BJ (cell line): ENCODE measurements around the gene STS. TPM values are rescaled to one million over a fixed set of nuclear protein-coding genes. Genes with fewer than 3 reads are reported as not detected.

Source experiments
- CTCF ChIA-PET: fragments of 350-600 bp; formaldehyde crosslinking; extraction: SDS; loops from one replicate; lab custom pipeline; 2021; ENCODE audit warnings: antibody characterized with exemption, inconsistent platforms; lab: Yijun Ruan, JAX
- POLR2A ChIA-PET: fragments of 300-600 bp; sonication (Branson Sonifier 250); formaldehyde crosslinking; extraction: SDS; loops from one replicate; lab custom pipeline; 2021; ENCODE audit warnings: antibody characterized with exemption; lab: Charles Lee
- DNase-seq: peaks from one replicate; pipeline ENCODE4 v3.0.0-alpha.2; 2011; ENCODE audit warnings: low read depth
- H3K27me3 ChIP-seq: 2 replicates; pipeline ENCODE4 v1.6.0; 2011; ENCODE audit warnings: low read length; ENCODE audit not compliant: control insufficient read depth, insufficient read depth
- H3K36me3 ChIP-seq: 2 replicates; pipeline ENCODE4 v1.5.1; 2011; ENCODE audit warnings: low read length; ENCODE audit not compliant: control insufficient read depth, insufficient read depth
- H3K4me3 ChIP-seq: 2 replicates; pipeline ENCODE4 v1.5.1; 2011; ENCODE audit warnings: low read depth, mild to moderate bottlenecking, control low read depth, low read length
- polyA plus RNA-seq: library from polyadenylated mRNA; depleted of rRNA; stranded (reverse); fragments of >200 nt; gene quantifications from 2 replicates; pipeline ENCODE4 v1.2.3, GENCODE V29; 2011
- TF ChIP-seq, protein P1 (sequence below): IDR thresholded peaks from 2 replicates; pipeline ENCODE4 v1.5.1; 2011; ENCODE audit warnings: low read depth, mild to moderate bottlenecking, control low read depth, inconsistent platforms, low read length, moderate library complexity; ENCODE audit not compliant: insufficient read depth

The STS gene
- polyA plus RNA-seq, 1 experiment: 11.8 TPM

DNA sequence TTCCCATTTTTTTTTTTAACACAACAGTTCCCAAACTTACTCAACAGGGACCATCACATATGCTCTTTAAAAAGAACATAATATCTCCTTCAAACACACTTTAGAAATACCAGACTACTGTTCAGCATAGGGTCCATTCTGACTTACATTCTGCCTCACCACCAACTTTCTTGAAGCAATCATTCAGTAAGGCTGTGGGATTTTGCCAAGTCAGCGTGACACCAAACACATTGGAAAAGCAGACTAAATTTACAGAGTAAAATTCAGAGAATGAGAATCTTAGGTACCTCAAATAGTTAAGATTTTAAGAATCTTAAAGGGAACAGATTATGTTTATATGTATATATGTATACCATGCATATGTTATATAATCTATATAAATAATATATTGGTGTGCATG lies 7.7 kb downstream of the STS start:
- ChIA-PET CTCF (no interaction called here), POLR2A (no interaction called here)
- Histone ChIP-seq H3K4me3 (no peak overlapping the region), H3K36me3 (no peaks in the 10 kb centered on the region), H3K27me3 (no peaks in the 10 kb centered on the region)
- DNase-seq: no peak
- TF ChIP-seq, protein P1, sequence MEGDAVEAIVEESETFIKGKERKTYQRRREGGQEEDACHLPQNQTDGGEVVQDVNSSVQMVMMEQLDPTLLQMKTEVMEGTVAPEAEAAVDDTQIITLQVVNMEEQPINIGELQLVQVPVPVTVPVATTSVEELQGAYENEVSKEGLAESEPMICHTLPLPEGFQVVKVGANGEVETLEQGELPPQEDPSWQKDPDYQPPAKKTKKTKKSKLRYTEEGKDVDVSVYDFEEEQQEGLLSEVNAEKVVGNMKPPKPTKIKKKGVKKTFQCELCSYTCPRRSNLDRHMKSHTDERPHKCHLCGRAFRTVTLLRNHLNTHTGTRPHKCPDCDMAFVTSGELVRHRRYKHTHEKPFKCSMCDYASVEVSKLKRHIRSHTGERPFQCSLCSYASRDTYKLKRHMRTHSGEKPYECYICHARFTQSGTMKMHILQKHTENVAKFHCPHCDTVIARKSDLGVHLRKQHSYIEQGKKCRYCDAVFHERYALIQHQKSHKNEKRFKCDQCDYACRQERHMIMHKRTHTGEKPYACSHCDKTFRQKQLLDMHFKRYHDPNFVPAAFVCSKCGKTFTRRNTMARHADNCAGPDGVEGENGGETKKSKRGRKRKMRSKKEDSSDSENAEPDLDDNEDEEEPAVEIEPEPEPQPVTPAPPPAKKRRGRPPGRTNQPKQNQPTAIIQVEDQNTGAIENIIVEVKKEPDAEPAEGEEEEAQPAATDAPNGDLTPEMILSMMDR: no peak

DNA sequence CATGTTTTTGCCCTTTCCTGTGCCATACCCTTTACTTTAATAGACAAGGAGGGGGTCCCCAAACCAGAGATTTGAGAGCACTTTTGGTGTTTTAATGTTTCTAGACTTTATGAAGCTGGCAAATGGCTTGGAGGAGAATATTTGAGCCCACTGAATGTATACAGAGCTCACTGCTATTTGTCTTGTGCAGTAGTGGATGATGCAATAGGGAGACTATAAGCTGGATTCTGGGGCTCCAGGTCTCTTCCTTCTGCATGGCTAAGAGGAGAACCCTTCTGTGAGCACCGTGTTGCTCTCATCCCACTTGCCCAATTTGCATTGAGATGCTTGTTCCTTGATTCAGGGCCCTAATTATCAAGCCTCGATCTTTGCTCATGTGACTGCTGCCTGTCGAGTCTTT lies 9.4 kb downstream of the STS start:
- TF ChIP-seq, protein P1: no peak
- no peaks in the 10 kb centered on the region for H3K36me3 ChIP-seq
- CTCF ChIA-PET: no interaction called here
- no peak for DNase-seq
- H3K27me3 ChIP-seq: no peaks in the 10 kb centered on the region
- POLR2A ChIA-PET: no interaction called here
- H3K4me3 ChIP-seq: no peak overlapping the region

DNA sequence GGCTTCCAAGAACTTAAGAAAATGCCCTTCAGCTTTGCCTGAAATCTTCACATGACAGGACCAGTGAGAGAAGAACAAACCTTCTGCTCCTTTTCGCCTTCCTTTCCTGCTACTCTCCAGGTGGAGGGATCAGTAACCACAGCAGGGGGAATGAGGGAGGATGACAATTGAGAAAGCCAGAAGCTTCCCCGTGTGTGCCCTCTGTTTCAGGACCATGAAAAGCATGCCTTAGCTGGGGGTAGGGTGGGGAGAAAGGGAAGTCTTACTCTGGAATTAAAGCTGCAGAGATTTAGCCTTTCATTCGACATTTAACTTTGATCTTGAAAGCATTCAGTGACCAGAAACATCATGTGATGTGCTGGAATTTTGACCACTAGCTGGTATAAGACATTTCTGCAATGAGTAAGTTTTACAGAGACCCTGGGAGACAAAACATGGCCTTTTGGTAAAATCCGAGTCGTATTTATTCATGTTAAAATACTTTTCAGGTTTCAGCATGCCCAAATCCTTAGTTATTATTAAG lies 11.0 kb downstream of the STS start:
- no peak overlapping the region for H3K4me3 ChIP-seq
- ChIA-PET POLR2A (no interaction called here), CTCF (no interaction called here)
- no peaks in the 10 kb centered on the region for H3K27me3 ChIP-seq
- TF ChIP-seq, protein P1: no peak
- DNase-seq: no peak
- H3K36me3 ChIP-seq: no peaks in the 10 kb centered on the region

DNA sequence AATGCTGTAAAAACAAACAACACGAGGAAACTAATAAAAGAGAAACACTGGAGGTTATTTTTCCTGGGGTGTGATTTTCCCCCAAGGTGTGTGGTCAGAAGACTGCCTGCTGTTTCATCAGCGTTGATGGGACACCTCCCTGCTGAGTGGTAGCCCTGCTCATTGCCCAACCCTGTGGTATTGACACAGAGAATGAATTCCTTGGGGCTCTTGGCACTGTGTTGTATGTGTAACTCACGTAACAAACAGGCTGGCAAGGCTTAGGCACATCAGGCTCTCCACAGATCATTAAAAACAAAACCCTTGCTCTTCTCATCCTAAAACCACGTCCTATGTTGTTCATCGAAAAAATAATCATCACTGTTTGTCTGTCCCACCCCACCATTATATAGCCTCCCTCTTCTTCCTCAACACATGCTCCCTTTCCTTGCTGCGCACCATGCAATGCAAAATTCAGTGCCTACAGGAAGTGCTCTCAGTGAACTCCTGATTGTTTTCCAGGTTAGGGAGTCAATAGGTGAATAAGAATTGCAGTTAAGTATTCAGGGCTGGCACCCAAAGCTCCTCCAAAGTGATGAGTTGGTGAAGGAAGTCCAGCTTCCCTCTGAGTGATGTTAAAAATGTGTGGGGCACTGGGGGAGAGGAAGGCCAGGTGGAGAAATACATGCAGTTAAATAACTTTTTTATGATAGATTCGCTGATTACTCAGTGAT lies 11.8 kb downstream of the STS start:
- Histone ChIP-seq H3K27me3 (no peaks in the 10 kb centered on the region), H3K4me3 (no peak overlapping the region), H3K36me3 (no peaks in the 10 kb centered on the region)
- CTCF ChIA-PET: interaction anchor here (0.6 kb wide), 1 partner anchor 1818 kb away, joined by 3 read pairs; no protein-coding TSS in a partner anchor
- TF ChIP-seq, protein P1: no peak
- no peak for DNase-seq
- POLR2A ChIA-PET: no interaction called here

DNA sequence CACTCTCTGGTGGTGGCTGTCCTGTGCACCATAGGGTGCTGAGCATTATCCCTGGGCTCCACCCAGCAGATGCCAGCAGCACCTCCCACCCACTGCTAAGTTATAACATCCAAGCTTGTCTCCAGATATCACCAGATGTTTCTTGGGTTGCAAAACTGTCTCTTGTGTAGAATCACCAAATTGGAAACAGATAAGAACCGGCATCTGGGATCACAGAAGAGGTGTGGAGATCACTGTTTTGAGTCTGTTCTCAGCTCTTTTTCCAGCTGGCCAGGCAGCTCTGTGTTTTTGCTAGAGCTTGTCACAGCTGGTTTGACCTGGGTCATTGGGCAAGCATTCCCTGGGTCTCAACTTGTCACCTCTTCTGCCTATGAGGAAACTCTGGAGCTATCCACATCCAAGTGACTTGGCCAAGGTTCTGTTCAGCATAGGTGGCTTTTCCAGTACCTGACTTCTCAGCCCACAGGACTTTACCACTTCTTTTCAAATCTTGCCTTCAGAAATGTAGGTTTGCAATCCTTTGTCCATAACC lies 15.7 kb downstream of the STS start:
- H3K4me3 ChIP-seq: no peak overlapping the region
- CTCF ChIA-PET: no interaction called here
- no peaks in the 10 kb centered on the region for H3K36me3 ChIP-seq
- no peak for DNase-seq
- TF ChIP-seq, protein P1: no peak
- H3K27me3 ChIP-seq: no peaks in the 10 kb centered on the region
- POLR2A ChIA-PET: no interaction called here
